GM06990 (cell line): Measurements from ENCODE around the gene UBR4.

ENCODE experiments used
- DNase-seq: peaks from one replicate; pipeline ENCODE4 v3.0.0-alpha.2; 2011; ENCODE audit not compliant: insufficient read length; ENCODE audit errors: extremely low read depth
- H3K27me3 ChIP-seq: replicated peaks from 2 replicates; pipeline ENCODE4 v1.6.0; 2011; ENCODE audit warnings: low read length; ENCODE audit not compliant: control insufficient read depth, insufficient read depth
- H3K36me3 ChIP-seq: 2 replicates; pipeline ENCODE4 v1.5.1; 2011; ENCODE audit warnings: low read length; ENCODE audit not compliant: control insufficient read depth, insufficient read depth
- H3K4me3 ChIP-seq: replicated peaks from 2 replicates; pipeline ENCODE4 v1.5.1; 2011; ENCODE audit warnings: low read depth, mild to moderate bottlenecking, control low read depth, low read length
- CTCF ChIP-seq: IDR thresholded peaks from 2 replicates; pipeline ENCODE4 v1.5.1; 2011; ENCODE audit warnings: low read length, control low read depth, mild to moderate bottlenecking, inconsistent platforms; ENCODE audit not compliant: insufficient read depth, poor library complexity, severe bottlenecking

Gene UBR4

GRCh38 chr1:19079541-19080472 lies 130.3 kb downstream of the UBR4 start:
- DNase-seq: no peak
- Histone ChIP-seq H3K27me3 (no peaks in the 10 kb centered on the region), H3K4me3 (no peak overlapping the region), H3K36me3 (peaks cover 66% of the 10 kb centered on the region)
- TF ChIP-seq CTCF: no peak

GRCh38 chr1:19078536-19078935 lies 131.5 kb downstream of the UBR4 start:
- TF ChIP-seq CTCF: no peak
- no peak for DNase-seq
- no peaks in the 10 kb centered on the region for H3K27me3 ChIP-seq

GRCh38 chr1:19076841-19077616 lies 133.0 kb downstream of the UBR4 start:
- no peaks in the 10 kb centered on the region for H3K27me3 ChIP-seq
- DNase-seq: no peak
- no peak overlapping the region for H3K4me3 ChIP-seq
- H3K36me3 ChIP-seq: peaks cover 57% of the 10 kb centered on the region
- TF ChIP-seq CTCF: no peak

More at GRCh38 chr1:19078536-19078935, 131.5 kb downstream of the UBR4 start:
- no peak overlapping the region for H3K4me3 ChIP-seq
- peaks cover 65% of the 10 kb centered on the region for H3K36me3 ChIP-seq

- no peaks in the 10 kb centered on the region for H3K27me3 ChIP-seq
- no peak for DNase-seq
- peaks cover 47% of the 10 kb centered on the region for H3K36me3 ChIP-seq
- no peak overlapping the region for H3K4me3 ChIP-seq
- TF ChIP-seq CTCF: no peak
Observed at GRCh38 chr1:19074902-19075721, 135.0 kb downstream of the UBR4 start.

GRCh38 chr1:19074361-19074901 lies 135.6 kb downstream of the UBR4 start:
- DNase-seq: no peak
- Histone ChIP-seq H3K4me3 (no peak overlapping the region), H3K27me3 (no peaks in the 10 kb centered on the region), H3K36me3 (peaks cover 43% of the 10 kb centered on the region)
- no peak for TF ChIP-seq CTCF
